Stimulated activated CD4-positive, alpha-beta T cell treated with anti-CD3 and anti-CD28 coated beads, TNF-alpha, amount 100 ng/mL, for 1 hour (primary cell): ENCODE results near the gene DGKA.
"Not testable (repeated sequence)": the region's sequence is repeated elsewhere in the genome, so short reads cannot be mapped to it uniquely, and the experiment has no call there.

Experiments
- DNase-seq, 3 donors: peaks; one replicate each; pipeline ENCODE4 v3.0.0-alpha.2; 2020; ENCODE audit warnings: low read depth in 3 of 3, low spot score in 1 of 3

The DGKA gene

GRCh38 chr12:55996715-55997534, 66.0 kb downstream of the DGKA start, which contains the start of gene SUOX:
Gene SUOX, plus strand, starts transcription at chr12:55997276. Its CDS starts 4,946 bp downstream, at chr12:56002222.
- no peak for DNase-seq

- DNase-seq, result no peak
These were observed 66.5 kb downstream of the DGKA start for GRCh38 chr12:55997535-55997859.

GRCh38 chr12:55999522-55999921, 68.6 kb downstream of the DGKA start:
- DNase-seq, result not testable (repeated sequence)

GRCh38 chr12:55999999-56000540, 69.1 kb downstream of the DGKA start:
- DNase-seq, result not testable (repeated sequence)

GRCh38 chr12:56001487-56002100, 70.6 kb downstream of the DGKA start:
- no peak for DNase-seq

GRCh38 chr12:56003376-56003775, 72.4 kb downstream of the DGKA start:
- DNase-seq, result not testable (repeated sequence)
